Panc1 (cell line): ENCODE data around the gene TRIB2. TPM values are rescaled to one million over a fixed set of nuclear protein-coding genes. Genes with fewer than 3 reads are reported as not detected.

ENCODE experiments used
- ATAC-seq: fragments of 200-7000 bp; cut with Tn5 transposase; 2 replicates; pipeline ENCODE4 v1.9.1; 2020; ENCODE audit warnings: mild to moderate bottlenecking, moderate library complexity
- BruUV-seq: library from RNA; stranded (reverse); fragments of 400-500 nt; replicated peaks from 2 replicates; lab custom pipeline; 2021; lab: Mats Ljungman, UMichigan
- CTCF ChIA-PET: fragments of 300-600 bp; sonication (Branson Sonifier 250); formaldehyde crosslinking; loops from one replicate; lab custom pipeline; 2022; ENCODE audit warnings: antibody characterized with exemption; lab: Charles Lee
- POLR2A ChIA-PET: fragments of 300-600 bp; sonication (Branson Sonifier 250); formaldehyde crosslinking; loops from one replicate; lab custom pipeline; 2022; ENCODE audit warnings: antibody characterized with exemption; lab: Charles Lee
- DNase-seq: peaks from one replicate; pipeline ENCODE4 v3.0.0-alpha.2; 2010; ENCODE audit warnings: low read depth, low spot score
- H3K27ac ChIP-seq: 2 replicates; pipeline ENCODE4 v1.5.1; 2011; ENCODE audit warnings: mild to moderate bottlenecking, low read length, inconsistent platforms
- H3K27me3 ChIP-seq: fragments of 200-500 bp; sonication (Bioruptor generic); 2 replicates; pipeline ENCODE4 v1.6.0; 2014; ENCODE audit warnings: low read length, inconsistent platforms; ENCODE audit not compliant: control insufficient read depth, insufficient read depth
- H3K36me3 ChIP-seq: fragments of 200-500 bp; sonication (Bioruptor generic); 2 replicates; pipeline ENCODE4 v1.5.1; 2014; ENCODE audit warnings: inconsistent platforms, mild to moderate bottlenecking, low read length, moderate library complexity; ENCODE audit not compliant: control insufficient read depth, insufficient read depth
- H3K4me1 ChIP-seq: 2 replicates; pipeline ENCODE4 v1.5.1; 2011; ENCODE audit warnings: inconsistent platforms, mild to moderate bottlenecking, low read length, moderate library complexity; ENCODE audit not compliant: control insufficient read depth, insufficient read depth
- H3K4me3 ChIP-seq, 2 experiments: 2 replicates each; pipeline ENCODE4 v1.5.1; 2011 to 2012; ENCODE audit warnings: low read depth in 2 of 2, low read length in 2 of 2, mild to moderate bottlenecking in 2 of 2, inconsistent platforms in 1 of 2, moderate library complexity in 1 of 2
- H3K9me3 ChIP-seq: fragments of 200-500 bp; sonication (Bioruptor generic); 2 replicates; pipeline ENCODE4 v1.5.1; 2014; ENCODE audit warnings: low read depth, mild to moderate bottlenecking, inconsistent platforms, low read length, moderate library complexity; ENCODE audit not compliant: control insufficient read depth, insufficient read depth
- POLR2AphosphoS5 ChIP-seq: IDR thresholded peaks from 2 replicates; pipeline ENCODE4 v1.6.1; 2012; ENCODE audit warnings: mild to moderate bottlenecking, low read depth, low read length, moderate library complexity
- SIN3A ChIP-seq: IDR thresholded peaks from 2 replicates; pipeline ENCODE4 v1.6.1; 2012; ENCODE audit warnings: low read depth, mild to moderate bottlenecking, low read length, moderate library complexity, borderline replicate concordance; ENCODE audit not compliant: insufficient read depth
- TCF7L2 ChIP-seq: IDR thresholded peaks from 2 replicates; pipeline ENCODE4 v1.6.1; 2011; ENCODE audit warnings: mild to moderate bottlenecking, low read depth, low read length, inconsistent platforms
- in situ Hi-C: cut with HindIII; loops from 2 replicates; pipeline ENCODE4 v1.10.0; 2016; ENCODE audit warnings: low sequenced_read_pairs, low pct_unique_long_range_greater_than_20kb
- intact Hi-C: fragments of 100-400 bp; cut with micrococcal nuclease; formaldehyde crosslinking; loops from one replicate; pipeline ENCODE4 v1.10.0; 2022; ENCODE audit not compliant: unreplicated experiment
- total RNA-seq: library from RNA; stranded (reverse); gene quantifications from one replicate; pipeline ENCODE4 v1.2.1, GENCODE V29; 2021; ENCODE audit not compliant: unreplicated experiment
- TF ChIP-seq, protein P1 (sequence below), 2 experiments: IDR thresholded peaks; 2 replicates each; pipeline ENCODE4 v1.6.1; 2011 to 2012; ENCODE audit warnings: low read depth in 2 of 2, control low read depth in 1 of 2, low read length in 1 of 2, mild to moderate bottlenecking in 1 of 2, moderate library complexity in 1 of 2; ENCODE audit not compliant: insufficient read depth in 1 of 2
- TF ChIP-seq, protein P2 (sequence below): fragments of 450-650 bp; IDR thresholded peaks from 2 replicates; pipeline ENCODE4 v1.5.1; 2017; ENCODE audit warnings: mild to moderate bottlenecking

The TRIB2 gene
- total RNA-seq, 1 experiment from 2014 or later: 43.2 TPM

DNA sequence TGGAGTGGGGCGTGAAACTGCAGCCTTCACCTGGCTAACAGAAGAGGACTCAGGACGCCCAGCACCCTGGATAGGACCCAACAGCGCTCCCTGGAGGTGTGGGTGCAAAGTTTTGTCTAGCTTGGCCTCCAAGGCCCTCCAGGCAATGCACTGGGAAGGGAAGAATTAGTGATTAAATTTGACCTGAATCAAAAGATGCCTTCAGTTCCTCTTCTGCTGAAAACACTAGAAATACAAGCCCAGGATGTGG lies 779 bp upstream of the TRIB2 start:
- Histone ChIP-seq H3K9me3 (no peaks in the 10 kb centered on the region), H3K27me3 (no peaks in the 10 kb centered on the region), H3K4me3 (peak overlapping the region; percentile 70), H3K36me3 (no peaks in the 10 kb centered on the region; the same call in 1 of the 2 replicates), H3K27ac (peak overlapping the region; percentile 96), H3K4me1 (peaks cover 34% of the 10 kb centered on the region)
- ATAC-seq (peak; percentile 56), DNase-seq (peak; percentile 65)
- in situ Hi-C loops (no loop called here), intact Hi-C loops (loop anchor here (1.0 to 10.0 kb wide), 6 partner anchors 181 to 886 kb away; no protein-coding TSS in a partner anchor)
- ChIA-PET CTCF (interaction anchor here (1.0 to 3.0 kb wide), 5 partner anchors 11 to 886 kb away, joined by 3 to 14 read pairs (median 10); no protein-coding TSS in a partner anchor), POLR2A (interaction anchor here (0.8 kb wide), 1 partner anchor 294 kb away, joined by 3 read pairs; no protein-coding TSS in a partner anchor)
- TF ChIP-seq, protein P1, sequence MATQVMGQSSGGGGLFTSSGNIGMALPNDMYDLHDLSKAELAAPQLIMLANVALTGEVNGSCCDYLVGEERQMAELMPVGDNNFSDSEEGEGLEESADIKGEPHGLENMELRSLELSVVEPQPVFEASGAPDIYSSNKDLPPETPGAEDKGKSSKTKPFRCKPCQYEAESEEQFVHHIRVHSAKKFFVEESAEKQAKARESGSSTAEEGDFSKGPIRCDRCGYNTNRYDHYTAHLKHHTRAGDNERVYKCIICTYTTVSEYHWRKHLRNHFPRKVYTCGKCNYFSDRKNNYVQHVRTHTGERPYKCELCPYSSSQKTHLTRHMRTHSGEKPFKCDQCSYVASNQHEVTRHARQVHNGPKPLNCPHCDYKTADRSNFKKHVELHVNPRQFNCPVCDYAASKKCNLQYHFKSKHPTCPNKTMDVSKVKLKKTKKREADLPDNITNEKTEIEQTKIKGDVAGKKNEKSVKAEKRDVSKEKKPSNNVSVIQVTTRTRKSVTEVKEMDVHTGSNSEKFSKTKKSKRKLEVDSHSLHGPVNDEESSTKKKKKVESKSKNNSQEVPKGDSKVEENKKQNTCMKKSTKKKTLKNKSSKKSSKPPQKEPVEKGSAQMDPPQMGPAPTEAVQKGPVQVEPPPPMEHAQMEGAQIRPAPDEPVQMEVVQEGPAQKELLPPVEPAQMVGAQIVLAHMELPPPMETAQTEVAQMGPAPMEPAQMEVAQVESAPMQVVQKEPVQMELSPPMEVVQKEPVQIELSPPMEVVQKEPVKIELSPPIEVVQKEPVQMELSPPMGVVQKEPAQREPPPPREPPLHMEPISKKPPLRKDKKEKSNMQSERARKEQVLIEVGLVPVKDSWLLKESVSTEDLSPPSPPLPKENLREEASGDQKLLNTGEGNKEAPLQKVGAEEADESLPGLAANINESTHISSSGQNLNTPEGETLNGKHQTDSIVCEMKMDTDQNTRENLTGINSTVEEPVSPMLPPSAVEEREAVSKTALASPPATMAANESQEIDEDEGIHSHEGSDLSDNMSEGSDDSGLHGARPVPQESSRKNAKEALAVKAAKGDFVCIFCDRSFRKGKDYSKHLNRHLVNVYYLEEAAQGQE (IDR thresholded peaks at IDR 0.05; ENCODE audit: insufficient read depth in 1 of 2, low read depth in 2 of 2, low read length in 1 of 2): no peak
- TF ChIP-seq, protein P2, sequence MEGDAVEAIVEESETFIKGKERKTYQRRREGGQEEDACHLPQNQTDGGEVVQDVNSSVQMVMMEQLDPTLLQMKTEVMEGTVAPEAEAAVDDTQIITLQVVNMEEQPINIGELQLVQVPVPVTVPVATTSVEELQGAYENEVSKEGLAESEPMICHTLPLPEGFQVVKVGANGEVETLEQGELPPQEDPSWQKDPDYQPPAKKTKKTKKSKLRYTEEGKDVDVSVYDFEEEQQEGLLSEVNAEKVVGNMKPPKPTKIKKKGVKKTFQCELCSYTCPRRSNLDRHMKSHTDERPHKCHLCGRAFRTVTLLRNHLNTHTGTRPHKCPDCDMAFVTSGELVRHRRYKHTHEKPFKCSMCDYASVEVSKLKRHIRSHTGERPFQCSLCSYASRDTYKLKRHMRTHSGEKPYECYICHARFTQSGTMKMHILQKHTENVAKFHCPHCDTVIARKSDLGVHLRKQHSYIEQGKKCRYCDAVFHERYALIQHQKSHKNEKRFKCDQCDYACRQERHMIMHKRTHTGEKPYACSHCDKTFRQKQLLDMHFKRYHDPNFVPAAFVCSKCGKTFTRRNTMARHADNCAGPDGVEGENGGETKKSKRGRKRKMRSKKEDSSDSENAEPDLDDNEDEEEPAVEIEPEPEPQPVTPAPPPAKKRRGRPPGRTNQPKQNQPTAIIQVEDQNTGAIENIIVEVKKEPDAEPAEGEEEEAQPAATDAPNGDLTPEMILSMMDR: peak; percentile 86
- TF ChIP-seq POLR2AphosphoS5 (no peak), TCF7L2 (no peak)
- BruUV-seq: no TSS peak

DNA sequence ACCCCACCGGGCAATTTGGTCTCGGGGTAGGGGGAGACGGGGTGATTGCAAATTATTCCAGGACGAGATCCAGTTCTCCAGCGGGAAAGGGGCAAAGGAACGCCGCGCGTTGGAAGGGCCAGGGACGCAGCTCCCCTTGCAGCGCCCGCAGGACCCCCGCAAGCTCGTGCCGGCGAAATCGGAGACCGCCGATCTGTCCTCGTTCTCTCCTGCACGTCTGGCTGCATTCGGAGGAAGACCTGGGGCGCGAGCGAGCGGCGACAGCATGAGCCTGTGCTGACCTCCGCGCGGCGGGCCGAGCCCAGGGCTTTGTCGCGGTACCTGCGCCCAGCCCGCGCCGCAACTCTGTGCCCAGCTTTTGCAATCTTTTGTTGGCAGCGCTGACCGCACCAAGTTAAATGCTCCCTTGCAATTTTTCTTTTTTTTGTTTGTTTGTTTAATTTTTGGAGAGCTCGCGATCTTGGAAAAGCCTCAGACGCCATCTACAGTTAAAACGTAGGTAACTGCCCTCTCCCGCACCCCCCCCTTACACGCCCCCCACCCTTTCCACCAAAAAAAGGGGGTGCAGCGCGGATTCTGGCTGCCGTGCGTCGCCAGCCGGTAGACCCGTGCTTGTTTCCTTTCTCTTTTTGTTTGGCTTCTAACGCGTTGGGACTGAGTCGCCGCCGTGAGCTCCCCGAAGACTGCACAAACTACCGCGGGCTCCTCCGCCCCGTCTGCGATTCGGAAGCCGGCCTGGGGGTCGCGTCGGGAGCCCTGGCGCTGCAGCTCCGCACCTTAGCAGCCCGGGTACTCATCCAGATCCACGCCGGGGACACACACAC lies 667 bp downstream of the TRIB2 start:
- intact Hi-C loops: loop anchor here (2.0 to 10.0 kb wide), 5 partner anchors 183 to 543 kb away; no protein-coding TSS in a partner anchor
- Histone ChIP-seq H3K4me1 (peaks cover 46% of the 10 kb centered on the region), H3K4me3 (peak overlapping the region; percentile 70 to 92), H3K27me3 (no peaks in the 10 kb centered on the region), H3K27ac (peak overlapping the region; percentile 89), H3K9me3 (no peaks in the 10 kb centered on the region), H3K36me3 (no peaks in the 10 kb centered on the region; the same call in 1 of the 2 replicates)
- ATAC-seq: peak; percentile 52
- no TSS peak for BruUV-seq
- ChIA-PET CTCF (interaction anchor here (0.6 to 3.0 kb wide), 8 partner anchors 25 to 999 kb away, joined by 3 to 14 read pairs (median 6); no protein-coding TSS in a partner anchor), POLR2A (interaction anchor here (0.6 kb wide), 1 partner anchor 411 kb away, joined by 3 read pairs; no protein-coding TSS in a partner anchor)
- no peak for DNase-seq
- TF ChIP-seq SIN3A: peak; percentile 22; the same call in 1 of the 2 replicates
- TF ChIP-seq, protein P2: peak; percentile 81
- no peak for TF ChIP-seq TCF7L2
- in situ Hi-C loops: no loop called here
